HepG2 (cell line): ENCODE data around the gene IGDCC3. TPM values are rescaled to one million over a fixed set of nuclear protein-coding genes. Genes with fewer than 3 reads are reported as not detected.

Experiments used
- ATAC-seq: fragments of 200-7000 bp; cut with Tn5 transposase; 3 replicates; pipeline ENCODE4 v1.9.1; 2020; ENCODE audit warnings: mild to moderate bottlenecking, moderate library complexity
- BruUV-seq: library from RNA; stranded (reverse); fragments of 400-500 nt; replicated peaks from 2 replicates; lab custom pipeline; 2021; lab: Mats Ljungman, UMichigan
- CTCF ChIA-PET: fragments of 300-600 bp; formaldehyde crosslinking; extraction: SDS; loops from one replicate; lab custom pipeline; 2021; ENCODE audit warnings: low total read pairs, inconsistent platforms, low intra/inter-chr PET ratio; lab: Yijun Ruan, JAX
- POLR2A ChIA-PET: fragments of 350-600 bp; sonication (Branson Sonifier 250); formaldehyde crosslinking; loops from one replicate; lab custom pipeline; 2020; ENCODE audit warnings: antibody characterized with exemption, inconsistent platforms; lab: Yijun Ruan, JAX
- DNase-seq: peaks from one replicate; pipeline ENCODE4 v3.0.0-alpha.2; 2015; ENCODE audit warnings: low spot score
- FAIRE-seq: peaks from 3 replicates; lab custom pipeline; 2011; peaks lifted over from hg19 to GRCh38; lab: Jason Lieb, UNC
- H2AFZ ChIP-seq: one replicate; pipeline ENCODE4 v1.6.1; 2011; ENCODE audit warnings: low read length, inconsistent platforms
- H3K27ac ChIP-seq: fragments of 300-600 bp; 3 replicates; pipeline ENCODE4 v1.8.0; 2011; ENCODE audit warnings: mixed run types, mild to moderate bottlenecking, mixed read lengths, low read length, inconsistent platforms; ENCODE audit not compliant: insufficient read depth; ENCODE audit errors: extremely low read length
- H3K27me3 ChIP-seq, 2 experiments: fragments of 200-600 bp in 1 of 2; 2 replicates in 1 of 2; 3 replicates in 1 of 2; pipeline versions ENCODE4 v1.6.0 to v1.8.0; 2011; ENCODE audit warnings: low read length in 2 of 2, mild to moderate bottlenecking in 2 of 2, moderate library complexity in 2 of 2, inconsistent platforms in 1 of 2; ENCODE audit not compliant: insufficient read depth in 2 of 2, control insufficient read depth in 1 of 2
- H3K36me3 ChIP-seq, 2 experiments: fragments of 200-600 bp in 1 of 2; replicated peaks in 1 of 2; 2 replicates in 1 of 2; 3 replicates in 1 of 2; pipeline versions ENCODE4 v1.5.1 to v1.8.0; 2011; ENCODE audit warnings: low read length in 2 of 2, inconsistent platforms in 1 of 2; ENCODE audit not compliant: insufficient read depth in 2 of 2, control insufficient read depth in 1 of 2
- H3K4me1 ChIP-seq: 2 replicates; pipeline ENCODE4 v1.5.1; 2012; ENCODE audit warnings: low read length, inconsistent platforms; ENCODE audit not compliant: insufficient read depth
- H3K4me2 ChIP-seq: 2 replicates; pipeline ENCODE4 v1.6.0; 2011; ENCODE audit warnings: low read depth, low read length, inconsistent platforms
- H3K4me3 ChIP-seq, 3 experiments: fragments of 200-600 bp in 1 of 3; sonication (generic), shearing (Covaris generic) in 1 of 3; replicated peaks in 1 of 3; 2 replicates each; pipeline ENCODE4 v1.5.1; 2011 to 2016; ENCODE audit warnings: low read length in 3 of 3, inconsistent platforms in 2 of 3, low read depth in 2 of 3, mild to moderate bottlenecking in 2 of 3, control low read depth in 1 of 3, mixed read lengths in 1 of 3; ENCODE audit not compliant: insufficient read depth in 1 of 3
- H3K79me2 ChIP-seq: one replicate; pipeline ENCODE4 v1.6.1; 2011; ENCODE audit warnings: low read length, inconsistent platforms; ENCODE audit not compliant: insufficient read depth
- H3K9ac ChIP-seq: 2 replicates; pipeline ENCODE4 v1.6.0; 2011; ENCODE audit warnings: mild to moderate bottlenecking, low read depth, low read length, inconsistent platforms; ENCODE audit not compliant: insufficient read depth
- H3K9me3 ChIP-seq: 2 replicates; pipeline ENCODE4 v1.5.1; 2012; ENCODE audit warnings: mild to moderate bottlenecking, low read length
- H4K20me1 ChIP-seq: 2 replicates; pipeline ENCODE4 v1.6.0; 2011; ENCODE audit warnings: inconsistent platforms, mild to moderate bottlenecking, low read length, moderate library complexity; ENCODE audit not compliant: insufficient read depth
- FOXK1 ChIP-seq: sonication (generic); formaldehyde crosslinking; IDR thresholded peaks from 2 replicates; pipeline ENCODE4 v1.4.0; 2020; ENCODE audit warnings: low read depth, missing genetic modification reagents, borderline replicate concordance
- MED8 ChIP-seq: sonication (generic); formaldehyde crosslinking; IDR thresholded peaks from 2 replicates; pipeline ENCODE4 v1.8.1; 2023; ENCODE audit warnings: mild to moderate bottlenecking, missing genetic modification reagents; ENCODE audit not compliant: insufficient replicate concordance
- MTA3 ChIP-seq: sonication (generic); formaldehyde crosslinking; IDR thresholded peaks from 2 replicates; pipeline ENCODE4 v1.4.0; 2020; ENCODE audit warnings: missing genetic modification reagents
- MXI1 ChIP-seq: IDR thresholded peaks from 3 replicates; pipeline ENCODE4 v1.6.1; 2012; ENCODE audit warnings: low read depth, low read length, inconsistent platforms, borderline replicate concordance
- PLRG1 ChIP-seq: fragments of 450-650 bp; conservative IDR thresholded peaks from 2 replicates; pipeline ENCODE4 v1.6.1; 2016
- RBFOX2 ChIP-seq: fragments of 200-400 bp; formaldehyde crosslinking; IDR thresholded peaks from 2 replicates; pipeline ENCODE4 v1.6.1; 2017; ENCODE audit warnings: low read depth, mild to moderate bottlenecking, low read length
- XBP1 ChIP-seq: sonication (generic); formaldehyde crosslinking; IDR thresholded peaks from 2 replicates; pipeline ENCODE4 v1.5.0; 2020; ENCODE audit warnings: missing genetic modification reagents
- ZHX1 ChIP-seq: sonication (generic); formaldehyde crosslinking; IDR thresholded peaks from 2 replicates; pipeline ENCODE4 v1.8.1; 2022; ENCODE audit warnings: low read depth, mild to moderate bottlenecking, missing genetic modification reagents
- ZNF30 ChIP-seq: sonication (generic); formaldehyde crosslinking; IDR thresholded peaks from 2 replicates; pipeline ENCODE4 v1.5.0; 2020; ENCODE audit warnings: mild to moderate bottlenecking, missing genetic modification reagents
- ZNF33B ChIP-seq: sonication (generic); formaldehyde crosslinking; IDR thresholded peaks from 2 replicates; pipeline ENCODE4 v1.5.1; 2020; ENCODE audit warnings: mild to moderate bottlenecking, missing genetic modification reagents
- ZNF431 ChIP-seq: sonication (generic); formaldehyde crosslinking; IDR thresholded peaks from 2 replicates; pipeline ENCODE4 v1.9.0; 2022; ENCODE audit warnings: missing genetic modification reagents, low read depth, mild to moderate bottlenecking, borderline replicate concordance
- ZNF510 ChIP-seq: sonication (generic); formaldehyde crosslinking; IDR thresholded peaks from 2 replicates; pipeline ENCODE4 v1.4.0; 2020; ENCODE audit warnings: low read depth, mild to moderate bottlenecking, missing genetic modification reagents
- ZNF564 ChIP-seq: sonication (generic); formaldehyde crosslinking; IDR thresholded peaks from 2 replicates; pipeline ENCODE4 v1.8.1; 2023; ENCODE audit warnings: mild to moderate bottlenecking, missing genetic modification reagents
- ZNF878 ChIP-seq: sonication (generic); formaldehyde crosslinking; IDR thresholded peaks from 2 replicates; pipeline ENCODE4 v1.8.1; 2023; ENCODE audit warnings: mild to moderate bottlenecking, missing genetic modification reagents, moderate library complexity
- WGBS: methylation state at CpG from one replicate; pipeline ENCODE4 v1.1.6; 2017; ENCODE audit warnings: low lambda C conversion rate; 5-methylcytosine and 5-hydroxymethylcytosine counted together
- in situ Hi-C: cut with HindIII; loops from 2 replicates; pipeline ENCODE4 v1.10.0; 2017; ENCODE audit warnings: low pct_unique_long_range_greater_than_20kb; ENCODE audit not compliant: extremely low pct_ligation_motif_present
- intact Hi-C: fragments of 100-400 bp; cut with micrococcal nuclease; formaldehyde crosslinking; loops from one replicate; pipeline ENCODE4 v1.10.0; 2022; ENCODE audit not compliant: unreplicated experiment
- polyA plus RNA-seq, 8 experiments: library from polyadenylated mRNA; depleted of rRNA in 3 of 8; stranded (reverse) in 7 of 8; unstranded in 1 of 8; fragments of >200 nt; fragmentation: Illumina TruSeq in 4 of 8; extraction: Trizol in 4 of 8; gene quantifications; 2 replicates each; pipeline versions ENCODE4 v1.2.1 to v1.2.3, GENCODE V29; 2011 to 2016; ENCODE audit warnings: low read depth in 4 of 8, missing spikeins in 1 of 8, mixed read lengths in 1 of 8; ENCODE audit not compliant: insufficient read depth in 1 of 8
- total RNA-seq, 5 experiments: library from RNA; depleted of rRNA; stranded (reverse); fragments of >200 nt; fragmentation: Illumina TruSeq; extraction: Trizol; gene quantifications; 2 replicates each; pipeline ENCODE4 v1.2.3, GENCODE V29; 2016; ENCODE audit warnings: low read depth in 1 of 5
- TF ChIP-seq, protein P1 (sequence below): sonication (generic); formaldehyde crosslinking; IDR thresholded peaks from 2 replicates; pipeline ENCODE4 v1.5.0; 2020; ENCODE audit warnings: missing genetic modification reagents
- TF ChIP-seq, protein P2 (sequence below): sonication (generic); formaldehyde crosslinking; IDR thresholded peaks from 2 replicates; pipeline ENCODE4 v1.4.0; 2020; ENCODE audit warnings: missing genetic modification reagents
- TF ChIP-seq, protein P3 (sequence below): sonication (generic); formaldehyde crosslinking; IDR thresholded peaks from 2 replicates; pipeline ENCODE4 v1.5.1; 2020; ENCODE audit warnings: missing genetic modification reagents, mild to moderate bottlenecking, borderline replicate concordance

IGDCC3 gene
- total and polyA plus RNA-seq, 2 of the 13 experiments (the other 11 are each of a cell fraction or from before 2014, with no cell fraction given): 30.1 to 51.8 TPM

GRCh38 chr15:65412556-65412955 lies 34.8 kb upstream of the IGDCC3 start (continued):
- TF ChIP-seq ZNF878 (CRISPR knock-in tag): no peak
- TF ChIP-seq RBFOX2: no peak
- no peak for TF ChIP-seq ZNF33B (CRISPR knock-in tag)
- TF ChIP-seq XBP1 (CRISPR knock-in tag): no peak
- TF ChIP-seq MXI1: no peak

DNA sequence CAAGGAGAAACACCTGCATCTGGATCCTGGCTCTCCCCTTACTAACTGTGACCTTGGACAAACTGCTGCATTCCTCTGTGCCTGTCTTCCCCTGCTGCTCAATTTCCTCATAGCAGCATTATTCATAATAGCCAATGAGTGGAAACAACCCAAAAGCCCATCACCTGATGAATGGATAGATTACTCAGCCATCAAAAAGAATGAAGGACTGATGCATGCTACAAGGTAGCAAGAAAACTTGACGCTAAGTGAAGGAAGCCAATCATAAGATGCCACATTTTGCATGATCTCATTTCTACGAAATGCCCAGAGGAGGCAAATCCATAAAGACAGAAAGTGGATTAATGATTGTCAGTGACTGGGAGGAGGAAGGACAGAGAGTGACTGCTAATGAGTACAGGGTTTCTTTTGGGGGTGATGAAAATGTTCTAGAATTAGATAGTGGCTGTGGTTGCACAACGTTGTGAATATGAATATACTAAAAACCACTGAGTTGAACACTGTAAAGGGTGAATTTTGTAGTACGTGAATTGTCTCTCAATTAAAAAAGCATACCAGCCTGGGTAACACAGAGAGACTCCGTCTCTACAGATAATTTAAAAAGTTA lies 33.8 kb upstream of the IGDCC3 start:
- WGBS: 55% methylated on average over 5 of the region's 5 CpGs
- Histone ChIP-seq H3K4me1 (peaks cover 62% of the 10 kb centered on the region), H2AFZ (no peak overlapping the region), H3K36me3 (no peaks in the 10 kb centered on the region), H3K27ac (no peak overlapping the region), H3K9ac (no peak overlapping the region), H3K27me3 (peaks cover 0 to 6% of the 10 kb centered on the region in 2 experiments; a peak in 3 of 5 replicates), H3K4me3 (no peak overlapping the region), H3K4me2 (no peak overlapping the region), H4K20me1 (no peaks in the 10 kb centered on the region), H3K9me3 (no peaks in the 10 kb centered on the region), H3K79me2 (no peaks in the 10 kb centered on the region)
- no peak for FAIRE-seq
- in situ Hi-C loops (no loop called here), intact Hi-C loops (no loop called here)
- no peak for ATAC-seq
- DNase-seq: no peak
- no TSS peak for BruUV-seq
- POLR2A ChIA-PET: no interaction called here
- CTCF ChIA-PET: no interaction called here
- TF ChIP-seq, protein P1, sequence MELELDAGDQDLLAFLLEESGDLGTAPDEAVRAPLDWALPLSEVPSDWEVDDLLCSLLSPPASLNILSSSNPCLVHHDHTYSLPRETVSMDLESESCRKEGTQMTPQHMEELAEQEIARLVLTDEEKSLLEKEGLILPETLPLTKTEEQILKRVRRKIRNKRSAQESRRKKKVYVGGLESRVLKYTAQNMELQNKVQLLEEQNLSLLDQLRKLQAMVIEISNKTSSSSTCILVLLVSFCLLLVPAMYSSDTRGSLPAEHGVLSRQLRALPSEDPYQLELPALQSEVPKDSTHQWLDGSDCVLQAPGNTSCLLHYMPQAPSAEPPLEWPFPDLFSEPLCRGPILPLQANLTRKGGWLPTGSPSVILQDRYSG (CRISPR knock-in tag): no peak
- TF ChIP-seq ZHX1 (no peak), ZNF30 (CRISPR knock-in tag) (no peak), FOXK1 (no peak), ZNF431 (CRISPR knock-in tag) (no peak), ZNF564 (no peak), MED8 (CRISPR knock-in tag) (no peak), ZNF510 (CRISPR knock-in tag) (no peak), MTA3 (no peak), PLRG1 (no peak)
- TF ChIP-seq, protein P2, sequence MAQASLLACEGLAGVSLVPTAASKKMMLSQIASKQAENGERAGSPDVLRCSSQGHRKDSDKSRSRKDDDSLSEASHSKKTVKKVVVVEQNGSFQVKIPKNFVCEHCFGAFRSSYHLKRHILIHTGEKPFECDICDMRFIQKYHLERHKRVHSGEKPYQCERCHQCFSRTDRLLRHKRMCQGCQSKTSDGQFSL (CRISPR knock-in tag): no peak
- TF ChIP-seq, protein P3, sequence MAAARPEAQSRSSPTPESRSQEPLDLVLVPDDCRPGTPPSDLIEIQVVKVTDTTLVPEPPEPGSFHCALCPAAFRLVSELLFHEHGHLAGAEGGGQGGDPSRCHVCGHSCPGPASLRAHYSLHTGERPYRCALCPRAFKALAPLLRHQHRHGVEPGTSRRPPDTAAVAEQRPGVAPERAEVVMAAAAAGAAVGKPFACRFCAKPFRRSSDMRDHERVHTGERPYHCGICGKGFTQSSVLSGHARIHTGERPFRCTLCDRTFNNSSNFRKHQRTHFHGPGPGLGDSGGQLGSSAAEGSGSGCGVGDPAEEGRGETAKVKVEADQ: no peak
